Measurements from ENCODE around the gene MARCHF3. TPM values are rescaled to one million over a fixed set of nuclear protein-coding genes. Genes with fewer than 3 reads are reported as not detected.

The MARCHF3 gene
- total and polyA plus RNA-seq, 10 donors, result 2.3 to 14.8 (median 10.9) TPM

DNA sequence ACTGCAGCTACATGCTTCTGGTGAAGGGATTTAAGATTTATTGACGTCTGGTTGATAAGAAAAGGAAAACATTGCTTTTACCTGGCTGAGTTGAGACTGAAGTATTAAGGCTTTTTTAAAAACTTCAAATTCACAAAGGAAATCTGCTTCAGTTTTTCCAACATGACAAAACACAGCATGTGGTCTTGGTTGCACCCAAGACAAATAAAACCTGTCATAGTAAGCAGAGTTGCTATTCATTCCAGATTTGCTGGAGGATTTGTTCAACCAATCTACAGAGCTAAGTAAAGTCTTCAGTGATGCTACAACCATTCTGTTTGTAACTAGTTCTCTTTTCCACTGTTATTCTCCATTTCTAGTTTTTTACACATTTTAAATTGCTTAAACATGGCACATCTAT lies 31.6 kb upstream of the MARCHF3 start:
- 82 to 97% (median 90%) methylated on average over 1 of the region's 1 CpG for WGBS, 5 donors

DNA sequence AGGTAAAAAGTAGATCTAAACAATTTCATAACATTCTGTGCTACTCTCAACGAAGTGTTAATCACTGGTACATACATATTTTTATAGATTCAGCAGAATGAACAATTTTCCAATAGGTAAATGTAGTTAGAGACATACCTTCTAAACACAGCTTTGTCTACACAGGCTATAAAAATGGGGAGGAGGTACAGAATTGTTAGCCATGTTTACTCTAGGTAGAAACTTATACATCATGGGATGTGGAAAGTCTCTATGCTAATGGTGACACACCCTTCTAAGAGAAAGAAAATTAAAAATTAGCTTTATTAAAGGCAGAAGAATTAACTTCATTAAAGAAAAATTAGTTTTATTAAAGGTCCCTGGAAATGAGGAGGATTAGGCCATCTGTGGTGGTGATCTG lies 31.2 kb upstream of the MARCHF3 start:
- TF ChIP-seq POLR2A (IDR thresholded peaks at IDR 0.05), result no peak
- TF ChIP-seq, protein P1, sequence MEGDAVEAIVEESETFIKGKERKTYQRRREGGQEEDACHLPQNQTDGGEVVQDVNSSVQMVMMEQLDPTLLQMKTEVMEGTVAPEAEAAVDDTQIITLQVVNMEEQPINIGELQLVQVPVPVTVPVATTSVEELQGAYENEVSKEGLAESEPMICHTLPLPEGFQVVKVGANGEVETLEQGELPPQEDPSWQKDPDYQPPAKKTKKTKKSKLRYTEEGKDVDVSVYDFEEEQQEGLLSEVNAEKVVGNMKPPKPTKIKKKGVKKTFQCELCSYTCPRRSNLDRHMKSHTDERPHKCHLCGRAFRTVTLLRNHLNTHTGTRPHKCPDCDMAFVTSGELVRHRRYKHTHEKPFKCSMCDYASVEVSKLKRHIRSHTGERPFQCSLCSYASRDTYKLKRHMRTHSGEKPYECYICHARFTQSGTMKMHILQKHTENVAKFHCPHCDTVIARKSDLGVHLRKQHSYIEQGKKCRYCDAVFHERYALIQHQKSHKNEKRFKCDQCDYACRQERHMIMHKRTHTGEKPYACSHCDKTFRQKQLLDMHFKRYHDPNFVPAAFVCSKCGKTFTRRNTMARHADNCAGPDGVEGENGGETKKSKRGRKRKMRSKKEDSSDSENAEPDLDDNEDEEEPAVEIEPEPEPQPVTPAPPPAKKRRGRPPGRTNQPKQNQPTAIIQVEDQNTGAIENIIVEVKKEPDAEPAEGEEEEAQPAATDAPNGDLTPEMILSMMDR (IDR thresholded peaks at IDR 0.05 in 8 of 11, conservative IDR thresholded peaks at IDR 0.05 in 3 of 11), result no peak
- TF ChIP-seq POLR2AphosphoS5 (IDR thresholded peaks at IDR 0.05), result no peak
- 76 to 91% (median 85%) methylated on average over 1 of the region's 1 CpG for WGBS, 5 donors
- no peak for DNase-seq
- Histone ChIP-seq H3K4me1 (no peaks in the 10 kb centered on the region), H3K4me3 (no peak overlapping the region), H3K36me3 (peaks cover 0 to 28% (median 4%) of the 10 kb centered on the region in 6 donors), H3K27ac (no peak overlapping the region), H3K9me3 (peaks cover 0 to 3% (median 0%) of the 10 kb centered on the region in 8 donors), H3K27me3 (replicated peaks in 1 of 7) (no peaks in the 10 kb centered on the region)
- intact Hi-C loops (cut with DNase I; ENCODE audit: low total_unique reads), result no loop called here

More for the DNA sequence above, 31.6 kb upstream of the MARCHF3 start:
- Histone ChIP-seq H3K9me3 (no peaks in the 10 kb centered on the region), H3K4me3 (no peak overlapping the region), H3K4me1 (no peaks in the 10 kb centered on the region), H3K36me3 (peaks cover 0 to 24% (median 4%) of the 10 kb centered on the region in 6 donors), H3K27me3 (replicated peaks in 1 of 7) (no peaks in the 10 kb centered on the region), H3K27ac (no peak overlapping the region)
- TF ChIP-seq, protein P1 (IDR thresholded peaks at IDR 0.05 in 8 of 11, conservative IDR thresholded peaks at IDR 0.05 in 3 of 11), result no peak
- TF ChIP-seq POLR2A (IDR thresholded peaks at IDR 0.05) (no peak), POLR2AphosphoS5 (IDR thresholded peaks at IDR 0.05) (no peak)
- intact Hi-C loops (cut with DNase I; ENCODE audit: low total_unique reads), result no loop called here
- no peak for DNase-seq

DNA sequence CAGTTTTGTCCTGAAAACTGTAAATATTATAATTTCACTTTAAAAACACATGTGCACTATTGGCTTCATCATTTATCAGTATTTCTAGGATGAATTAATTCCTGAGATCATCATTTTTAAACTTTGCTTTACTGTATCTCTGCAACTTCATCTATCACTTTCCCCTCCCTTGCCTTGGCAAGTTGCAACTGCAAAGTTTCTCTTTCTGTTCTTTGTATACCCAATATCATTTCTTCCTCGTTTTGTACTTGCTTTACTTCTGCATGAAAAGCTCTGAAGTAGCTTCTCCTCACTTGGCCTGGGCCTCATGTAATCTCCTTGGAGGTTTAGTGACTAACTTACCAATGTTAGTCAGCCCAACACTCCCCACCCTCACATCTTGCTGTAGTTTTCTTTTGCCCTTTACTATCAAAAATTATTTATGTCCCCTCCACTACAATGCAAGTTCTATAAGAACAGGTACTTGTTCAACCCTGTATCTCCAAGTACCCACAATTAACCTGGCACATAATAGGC lies 30.2 kb upstream of the MARCHF3 start:
- Histone ChIP-seq H3K36me3 (peaks cover 0 to 32% (median under 1%) of the 10 kb centered on the region in 6 donors), H3K27ac (no peak overlapping the region), H3K9me3 (peaks cover 0 to 8% (median 0%) of the 10 kb centered on the region in 8 donors), H3K27me3 (replicated peaks in 1 of 7) (no peaks in the 10 kb centered on the region), H3K4me1 (no peaks in the 10 kb centered on the region), H3K4me3 (no peak overlapping the region)
- DNase-seq, result no peak
- no peak for TF ChIP-seq POLR2AphosphoS5 (IDR thresholded peaks at IDR 0.05)
- TF ChIP-seq, protein P1 (IDR thresholded peaks at IDR 0.05 in 8 of 11, conservative IDR thresholded peaks at IDR 0.05 in 3 of 11), result no peak
- no peak for TF ChIP-seq POLR2A (IDR thresholded peaks at IDR 0.05)
- WGBS, 5 donors, result 38 to 59% (median 50%) methylated on average over 1 of the region's 1 CpG
- intact Hi-C loops (cut with DNase I; ENCODE audit: low total_unique reads), result no loop called here

DNA sequence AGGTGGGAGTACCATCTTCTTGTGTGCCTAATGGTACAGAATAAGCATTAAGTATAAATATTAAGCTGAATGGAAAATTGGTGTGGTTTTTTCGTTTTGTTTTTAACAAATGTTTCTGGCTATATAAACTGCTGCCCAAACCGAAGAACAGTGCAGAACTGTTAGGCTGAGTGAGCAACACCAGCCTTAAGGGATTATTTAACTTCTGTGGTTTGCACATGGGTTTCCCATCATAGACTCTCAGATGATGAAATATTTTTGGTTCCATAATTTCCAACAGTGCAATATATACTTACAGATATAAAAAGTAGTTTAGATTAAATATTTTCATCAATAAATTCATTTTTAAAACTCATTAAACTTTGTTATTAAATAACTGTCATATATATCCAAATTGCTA lies 26.5 kb upstream of the MARCHF3 start:
- Histone ChIP-seq H3K9me3 (peaks cover 0 to 13% (median 0%) of the 10 kb centered on the region in 8 donors), H3K4me3 (no peak overlapping the region), H3K27me3 (replicated peaks in 1 of 7) (no peaks in the 10 kb centered on the region), H3K4me1 (no peaks in the 10 kb centered on the region), H3K27ac (no peak overlapping the region), H3K36me3 (peaks cover 0 to 33% (median 0%) of the 10 kb centered on the region in 6 donors)
- TF ChIP-seq POLR2A (IDR thresholded peaks at IDR 0.05), result no peak
- TF ChIP-seq, protein P1 (IDR thresholded peaks at IDR 0.05 in 8 of 11, conservative IDR thresholded peaks at IDR 0.05 in 3 of 11), result no peak
- no peak for TF ChIP-seq POLR2AphosphoS5 (IDR thresholded peaks at IDR 0.05)
- intact Hi-C loops (cut with DNase I; ENCODE audit: low total_unique reads), result no loop called here
- DNase-seq, result no peak
- WGBS, 5 donors, result 28 to 58% (median 47%) methylated on average over 2 of the region's 2 CpGs

Measured in spleen (tissue), 11 donors.